K562 (cell line): ENCODE measurements around the gene TAF12. TPM values are rescaled to one million over a fixed set of nuclear protein-coding genes. Genes with fewer than 3 reads are reported as not detected.

Source experiments
- ARHGAP35 ChIP-seq: fragments of 450-650 bp; IDR thresholded peaks from 2 replicates; pipeline ENCODE4 v1.6.1; 2018; ENCODE audit not compliant: partially characterized antibody
- EP300 ChIP-seq: IDR thresholded peaks from 2 replicates; pipeline ENCODE4 v1.6.1; 2012; ENCODE audit warnings: low read length, improper control_type of control experiment
- ERF ChIP-seq: fragments of 450-650 bp; formaldehyde crosslinking; IDR thresholded peaks from 2 replicates; pipeline ENCODE4 v1.4.0; 2020; ENCODE audit warnings: mild to moderate bottlenecking, mixed read lengths
- FOXA3 ChIP-seq, 2 experiments: fragments of 450-650 bp in 1 of 2; sonication (generic) in 1 of 2; formaldehyde crosslinking; IDR thresholded peaks in 1 of 2; conservative IDR thresholded peaks in 1 of 2; 2 replicates each; pipeline versions ENCODE4 v1.4.0 to v1.8.0; 2020 to 2022; ENCODE audit warnings: mild to moderate bottlenecking in 2 of 2, missing genetic modification reagents in 1 of 2
- HBP1 ChIP-seq: fragments of 450-650 bp; formaldehyde crosslinking; IDR thresholded peaks from 2 replicates; pipeline ENCODE4 v1.4.0; 2022; ENCODE audit warnings: missing genetic modification characterization
- ID3 ChIP-seq, 2 experiments: fragments of 250-450 bp in 1 of 2; fragments of 450-650 bp in 1 of 2; sonication (Bioruptor Pico) in 1 of 2; IDR thresholded peaks; 2 replicates each; pipeline versions ENCODE4 v1.6.1 to v1.8.0; 2016 to 2021; ENCODE audit warnings: mild to moderate bottlenecking in 2 of 2, moderate library complexity in 2 of 2, missing compliant biosample characterization in 1 of 2, missing genetic modification characterization in 1 of 2
- IRF1 ChIP-seq: sonication (generic); formaldehyde crosslinking; IDR thresholded peaks from 2 replicates; pipeline ENCODE4 v1.8.0; 2022; ENCODE audit warnings: missing genetic modification reagents, mild to moderate bottlenecking, borderline replicate concordance
- KLF6 ChIP-seq: fragments of 250-450 bp; sonication (Bioruptor Pico); IDR thresholded peaks from 2 replicates; pipeline ENCODE4 v1.4.0; 2020; ENCODE audit warnings: mild to moderate bottlenecking, moderate library complexity, borderline replicate concordance
- NR3C1 ChIP-seq: sonication (generic); formaldehyde crosslinking; IDR thresholded peaks from 2 replicates; pipeline ENCODE4 v1.8.1; 2022; ENCODE audit warnings: missing genetic modification reagents
- PPARD ChIP-seq: fragments of 250-450 bp; sonication (Bioruptor Pico); IDR thresholded peaks from 2 replicates; pipeline ENCODE4 v1.8.0; 2022; ENCODE audit warnings: inconsistent platforms, mild to moderate bottlenecking, moderate library complexity
- RBM34 ChIP-seq: fragments of 200-400 bp; formaldehyde crosslinking; IDR thresholded peaks from 2 replicates; pipeline ENCODE4 v1.6.1; 2018; ENCODE audit warnings: low read length, borderline replicate concordance; ENCODE audit not compliant: insufficient read depth
- RUNX1 ChIP-seq: sonication (generic); IDR thresholded peaks from 2 replicates; pipeline ENCODE4 v1.6.1; 2016; ENCODE audit warnings: antibody characterized with exemption, low read depth
- SMARCA4 ChIP-seq: fragments of 450-650 bp; IDR thresholded peaks from 2 replicates; pipeline ENCODE4 v1.6.1; 2016
- TGIF2 ChIP-seq: sonication (generic); formaldehyde crosslinking; IDR thresholded peaks from 2 replicates; pipeline ENCODE4 v1.8.1; 2022; ENCODE audit warnings: mild to moderate bottlenecking, missing genetic modification reagents, moderate library complexity
- TOE1 ChIP-seq, 2 experiments: fragments of 450-650 bp in 1 of 2; sonication (generic) in 1 of 2; formaldehyde crosslinking in 1 of 2; IDR thresholded peaks; 2 replicates each; pipeline versions ENCODE4 v1.7.1 to v1.8.0; 2016 to 2022; ENCODE audit warnings: borderline replicate concordance in 2 of 2, mild to moderate bottlenecking in 2 of 2, antibody characterized with exemption in 1 of 2, inconsistent platforms in 1 of 2, low read depth in 1 of 2, missing genetic modification reagents in 1 of 2, moderate library complexity in 1 of 2
- ZBTB12 ChIP-seq: fragments of 250-450 bp; sonication (Bioruptor Pico); IDR thresholded peaks from 2 replicates; pipeline ENCODE4 v1.4.0; 2020
- ZBTB34 ChIP-seq: fragments of 250-450 bp; sonication (Bioruptor Pico); IDR thresholded peaks from 2 replicates; pipeline ENCODE4 v1.8.0; 2021; ENCODE audit warnings: mild to moderate bottlenecking, moderate library complexity
- ZNF23 ChIP-seq: fragments of 250-450 bp; sonication (Bioruptor Pico); IDR thresholded peaks from 2 replicates; pipeline ENCODE4 v1.4.0; 2020; ENCODE audit warnings: mild to moderate bottlenecking
- ZNF263 ChIP-seq: sonication (generic); formaldehyde crosslinking; IDR thresholded peaks from 2 replicates; pipeline ENCODE4 v1.8.0; 2022; ENCODE audit warnings: mild to moderate bottlenecking, missing genetic modification reagents, borderline replicate concordance
- polyA plus RNA-seq, 8 experiments: library from polyadenylated mRNA; depleted of rRNA in 4 of 8; stranded (reverse) in 5 of 8; unstranded in 3 of 8; fragments of >200 nt; fragmentation: Nextera tagmentation in 2 of 8; fragmentation: Illumina TruSeq in 1 of 8; extraction: Ambion mirVana in 2 of 8; extraction: Trizol in 1 of 8; gene quantifications; 2 replicates each; pipeline versions ENCODE4 v1.2.1 to v1.2.3, GENCODE V29; 2011 to 2014; ENCODE audit warnings: inconsistent platforms in 1 of 8, missing spikeins in 1 of 8
- total RNA-seq, 7 experiments: library from RNA; depleted of rRNA in 6 of 7; stranded (reverse); fragments of >200 nt in 6 of 7; fragmentation: Illumina TruSeq in 2 of 7; extraction: Trizol in 2 of 7; gene quantifications; 2 replicates each; pipeline versions ENCODE4 v1.2.1 to v1.2.3, GENCODE V29; 2011 to 2021; ENCODE audit warnings: low replicate concordance in 1 of 7

TAF12 gene
- total and polyA plus RNA-seq, 9 of the 15 experiments (the other 6 are each of a cell fraction or from before 2014, with no cell fraction given) = 31.6 to 89.0 (median 50.5) TPM

GRCh38 chr1:28668956-28669723 is 26.3 kb upstream of the TAF12 start (continued):
- TF ChIP-seq RBM34 (no peak), KLF6 (CRISPR knock-in tag) (peak; percentile 3; the same call in 1 of the 2 replicates), NR3C1 (no peak), EP300 (no peak), ZBTB12 (no peak), HBP1 (CRISPR knock-in tag) (no peak), IRF1 (CRISPR knock-in tag) (no peak), ZNF263 (CRISPR knock-in tag) (peak; percentile 36; the same call in 1 of the 2 replicates), ARHGAP35 (no peak), TOE1 (IDR thresholded peaks at IDR 0.05; ENCODE audit: borderline replicate concordance) (no peak), TOE1 (CRISPR knock-in tag; IDR thresholded peaks at IDR 0.05; ENCODE audit: borderline replicate concordance, low read depth) (no peak), RUNX1 (no peak), PPARD (no peak), SMARCA4 (0 out of 2 replicates have a peak, but pooled peaks have one; percentile 9), ERF (CRISPR knock-in tag) (peak; percentile 64; the same call in 1 of the 2 replicates), TGIF2 (CRISPR knock-in tag) (no peak), ZNF23 (CRISPR knock-in tag) (no peak), FOXA3 (CRISPR knock-in tag; conservative IDR thresholded peaks at IDR 0.05 in 1 of 2, IDR thresholded peaks at IDR 0.05 in 1 of 2) (no peak), ZBTB34 (CRISPR knock-in tag) (no peak), ID3 (CRISPR knock-in tag; IDR thresholded peaks at IDR 0.05) (no peak), ID3 (tag; IDR thresholded peaks at IDR 0.05) (no peak)
